Measurements from ENCODE around the gene LTBP1. TPM values are rescaled to one million over a fixed set of nuclear protein-coding genes. Genes with fewer than 3 reads are reported as not detected.

LTBP1 gene
- polyA plus RNA-seq, 1 donor (not counting 4 experiments of a cell fraction or from before 2014, with no cell fraction given): 9.2 TPM

- DNase-seq (ENCODE audit: low read depth, low spot score) (no peak), FAIRE-seq (no peak)
- Histone ChIP-seq H4K20me1 (ENCODE audit: control insufficient read depth, extremely low read depth, insufficient read depth, low read length) (no peaks in the 10 kb centered on the region), H3K36me3 (ENCODE audit: control insufficient read depth in 2 of 2, extremely low read depth in 1 of 2, insufficient read depth in 2 of 2, low read length in 2 of 2) (no peaks in the 10 kb centered on the region), H3K9ac (ENCODE audit: control insufficient read depth, extremely low read depth, insufficient read depth, low read length) (no peak overlapping the region), H3K79me2 (ENCODE audit: control insufficient read depth, insufficient read depth, low read length) (no peaks in the 10 kb centered on the region), H3K9me3 (ENCODE audit: control insufficient read depth, low read depth, low read length) (no peaks in the 10 kb centered on the region), H2AFZ (ENCODE audit: control insufficient read depth, low read length) (no peak overlapping the region), H3K27ac (ENCODE audit: control insufficient read depth, insufficient read depth, low read length) (no peak overlapping the region), H3K9me1 (ENCODE audit: control insufficient read depth, extremely low read depth, insufficient read depth, low read length) (no peaks in the 10 kb centered on the region), H3K4me2 (ENCODE audit: control insufficient read depth, extremely low read depth, insufficient read depth, low read depth, low read length) (no peak overlapping the region), H3K27me3 (ENCODE audit: control insufficient read depth, extremely low read depth, insufficient read depth, low read length) (no peaks in the 10 kb centered on the region), H3K4me1 (ENCODE audit: control insufficient read depth, extremely low read depth, insufficient read depth, low read length) (no peaks in the 10 kb centered on the region), H3K4me3 (ENCODE audit: control insufficient read depth in 2 of 3, extremely low read depth in 1 of 3, insufficient read depth in 2 of 3, low read depth in 1 of 3, low read length in 3 of 3) (no peak overlapping the region)
- dilution Hi-C loops (cut with MboI; ENCODE audit: extremely low pct_ligation_motif_present, low sequenced_read_pairs): no loop called here
- no peak for TF ChIP-seq EZH2 (IDR thresholded peaks at IDR 0.05; ENCODE audit: low read length)
- no peak for TF ChIP-seq CTCF (optimal IDR thresholded peaks at IDR 0.05 in 1 of 3, IDR thresholded peaks at IDR 0.05 in 1 of 3, conservative IDR thresholded peaks at IDR 0.05 in 1 of 3; ENCODE audit: extremely low read depth in 1 of 3, insufficient read depth in 2 of 3, low read length in 3 of 3)
Observed at GRCh38 chr2:33380719-33381118, 434.0 kb downstream of the LTBP1 start.

- FAIRE-seq (no peak), DNase-seq (ENCODE audit: low read depth, low spot score) (no peak)
- Histone ChIP-seq H3K4me3 (ENCODE audit: control insufficient read depth in 2 of 3, extremely low read depth in 1 of 3, insufficient read depth in 2 of 3, low read depth in 1 of 3, low read length in 3 of 3) (no peak overlapping the region), H3K27ac (ENCODE audit: control insufficient read depth, insufficient read depth, low read length) (no peak overlapping the region), H3K36me3 (ENCODE audit: control insufficient read depth in 2 of 2, extremely low read depth in 1 of 2, insufficient read depth in 2 of 2, low read length in 2 of 2) (no peaks in the 10 kb centered on the region), H3K4me1 (ENCODE audit: control insufficient read depth, extremely low read depth, insufficient read depth, low read length) (no peaks in the 10 kb centered on the region), H2AFZ (ENCODE audit: control insufficient read depth, low read length) (no peak overlapping the region), H3K79me2 (ENCODE audit: control insufficient read depth, insufficient read depth, low read length) (no peaks in the 10 kb centered on the region), H3K9ac (ENCODE audit: control insufficient read depth, extremely low read depth, insufficient read depth, low read length) (no peak overlapping the region), H3K9me1 (ENCODE audit: control insufficient read depth, extremely low read depth, insufficient read depth, low read length) (no peaks in the 10 kb centered on the region), H3K27me3 (ENCODE audit: control insufficient read depth, extremely low read depth, insufficient read depth, low read length) (no peaks in the 10 kb centered on the region), H3K4me2 (ENCODE audit: control insufficient read depth, extremely low read depth, insufficient read depth, low read depth, low read length) (no peak overlapping the region), H4K20me1 (ENCODE audit: control insufficient read depth, extremely low read depth, insufficient read depth, low read length) (no peaks in the 10 kb centered on the region), H3K9me3 (ENCODE audit: control insufficient read depth, low read depth, low read length) (no peaks in the 10 kb centered on the region)
- TF ChIP-seq EZH2 (IDR thresholded peaks at IDR 0.05; ENCODE audit: low read length) (no peak), CTCF (optimal IDR thresholded peaks at IDR 0.05 in 1 of 3, IDR thresholded peaks at IDR 0.05 in 1 of 3, conservative IDR thresholded peaks at IDR 0.05 in 1 of 3; ENCODE audit: extremely low read depth in 1 of 3, insufficient read depth in 2 of 3, low read length in 3 of 3) (no peak)
- dilution Hi-C loops (cut with MboI; ENCODE audit: extremely low pct_ligation_motif_present, low sequenced_read_pairs): no loop called here
Observed at GRCh38 chr2:33381301-33381858, 434.6 kb downstream of the LTBP1 start.

All from keratinocyte (primary cell).